ENCODE results near the gene CDR2. TPM values are rescaled to one million over a fixed set of nuclear protein-coding genes. Genes with fewer than 3 reads are reported as not detected.

CDR2 gene
- total and polyA plus RNA-seq, 2 of the 13 experiments (the other 11 are each of a cell fraction or from before 2014, with no cell fraction given): 59.0 to 78.9 TPM

- Histone ChIP-seq H3K79me2 (ENCODE audit: insufficient read depth, low read length) (no peaks in the 10 kb centered on the region), H3K4me3 (replicated peaks in 1 of 3; ENCODE audit: insufficient read depth in 1 of 3, low read depth in 2 of 3, low read length in 3 of 3) (no peak overlapping the region), H2AFZ (ENCODE audit: low read length) (no peak overlapping the region), H4K20me1 (ENCODE audit: insufficient read depth, low read length) (no peaks in the 10 kb centered on the region), H3K9me3 (ENCODE audit: low read length) (no peaks in the 10 kb centered on the region), H3K9ac (ENCODE audit: insufficient read depth, low read depth, low read length) (no peak overlapping the region), H3K4me1 (ENCODE audit: insufficient read depth, low read length) (0 out of 2 replicates have a peak, but pooled peaks cover 4% of the 10 kb centered on the region), H3K36me3 (replicated peaks in 1 of 2; ENCODE audit: control insufficient read depth in 1 of 2, insufficient read depth in 2 of 2, low read length in 2 of 2) (no peaks in the 10 kb centered on the region), H3K27ac (ENCODE audit: extremely low read length, insufficient read depth, low read length) (no peak overlapping the region), H3K4me2 (ENCODE audit: low read depth, low read length) (no peak overlapping the region), H3K27me3 (ENCODE audit: control insufficient read depth in 1 of 2, insufficient read depth in 2 of 2, low read length in 2 of 2) (no peaks in the 10 kb centered on the region)
- intact Hi-C loops (cut with micrococcal nuclease; ENCODE audit: unreplicated experiment) (no loop called here), in situ Hi-C loops (cut with HindIII; ENCODE audit: extremely low pct_ligation_motif_present, low pct_unique_long_range_greater_than_20kb) (no loop called here)
- BruUV-seq (replicated peaks): no TSS peak
- POLR2A ChIA-PET: no interaction called here
- TF ChIP-seq ADNP (CRISPR knock-in tag; IDR thresholded peaks at IDR 0.05): no peak
- TF ChIP-seq HMG20B (CRISPR knock-in tag; conservative IDR thresholded peaks at IDR 0.05): no peak
- TF ChIP-seq ZFP62 (CRISPR knock-in tag; IDR thresholded peaks at IDR 0.05): no peak
- TF ChIP-seq ZSCAN22 (CRISPR knock-in tag; IDR thresholded peaks at IDR 0.05): no peak
- no peak for TF ChIP-seq POGZ (CRISPR knock-in tag; IDR thresholded peaks at IDR 0.05)
- no peak for TF ChIP-seq CBFB (CRISPR knock-in tag; IDR thresholded peaks at IDR 0.05)
- no peak for TF ChIP-seq SPEN (CRISPR knock-in tag; IDR thresholded peaks at IDR 0.05; ENCODE audit: low read depth)
- no peak for TF ChIP-seq NBN (conservative IDR thresholded peaks at IDR 0.05)
- TF ChIP-seq ZSCAN30 (CRISPR knock-in tag; IDR thresholded peaks at IDR 0.05): no peak
- TF ChIP-seq CENPBD1 (CRISPR knock-in tag; IDR thresholded peaks at IDR 0.05; ENCODE audit: borderline replicate concordance, low read depth): no peak
- no peak for TF ChIP-seq FOXK2 (IDR thresholded peaks at IDR 0.05)
- FAIRE-seq (no peak), ATAC-seq (no peak), DNase-seq (ENCODE audit: low spot score) (no peak)
- CTCF ChIA-PET (ENCODE audit: low intra/inter-chr PET ratio, low total read pairs): no interaction called here
Measured at GRCh38 chr16:22402191-22402590, 27.8 kb upstream of the CDR2 start.

GRCh38 chr16:22400900-22401299 lies 26.5 kb upstream of the CDR2 start:
- 99% methylated on average over 3 of the region's 3 CpGs for WGBS (ENCODE audit: low lambda C conversion rate)
- H4K20me1 ChIP-seq (ENCODE audit: insufficient read depth, low read length): no peaks in the 10 kb centered on the region
- H3K27me3 ChIP-seq (ENCODE audit: control insufficient read depth in 1 of 2, insufficient read depth in 2 of 2, low read length in 2 of 2): no peaks in the 10 kb centered on the region
- 0 out of 2 replicates have a peak, but pooled peaks cover 4% of the 10 kb centered on the region for H3K4me1 ChIP-seq (ENCODE audit: insufficient read depth, low read length)
- H3K4me2 ChIP-seq (ENCODE audit: low read depth, low read length): no peak overlapping the region
- no peaks in the 10 kb centered on the region for H3K9me3 ChIP-seq (ENCODE audit: low read length)
- H3K9ac ChIP-seq (ENCODE audit: insufficient read depth, low read depth, low read length): no peak overlapping the region
- in situ Hi-C loops (cut with HindIII; ENCODE audit: extremely low pct_ligation_motif_present, low pct_unique_long_range_greater_than_20kb): no loop called here
- H3K79me2 ChIP-seq (ENCODE audit: insufficient read depth, low read length): no peaks in the 10 kb centered on the region
- no peak overlapping the region for H3K27ac ChIP-seq (ENCODE audit: extremely low read length, insufficient read depth, low read length)
- intact Hi-C loops (cut with micrococcal nuclease; ENCODE audit: unreplicated experiment): no loop called here
- DNase-seq (ENCODE audit: low spot score) (no peak), ATAC-seq (no peak), FAIRE-seq (no peak)
- BruUV-seq (replicated peaks): no TSS peak
- no peak overlapping the region for H3K4me3 ChIP-seq (replicated peaks in 1 of 3; ENCODE audit: insufficient read depth in 1 of 3, low read depth in 2 of 3, low read length in 3 of 3)
- H2AFZ ChIP-seq (ENCODE audit: low read length): no peak overlapping the region
- POLR2A ChIA-PET: no interaction called here
- H3K36me3 ChIP-seq (replicated peaks in 1 of 2; ENCODE audit: control insufficient read depth in 1 of 2, insufficient read depth in 2 of 2, low read length in 2 of 2): no peaks in the 10 kb centered on the region
- CTCF ChIA-PET (ENCODE audit: low intra/inter-chr PET ratio, low total read pairs): no interaction called here
- TF ChIP-seq ZNF670 (CRISPR knock-in tag; IDR thresholded peaks at IDR 0.05; ENCODE audit: borderline replicate concordance): no peak
- TF ChIP-seq ZNF616 (CRISPR knock-in tag; IDR thresholded peaks at IDR 0.05; ENCODE audit: low read depth): no peak
- no peak for TF ChIP-seq ZNF644 (CRISPR knock-in tag; IDR thresholded peaks at IDR 0.05; ENCODE audit: low read depth)
- no peak for TF ChIP-seq ZSCAN20 (CRISPR knock-in tag; IDR thresholded peaks at IDR 0.05; ENCODE audit: borderline replicate concordance)
- no peak for TF ChIP-seq MIER2 (CRISPR knock-in tag; IDR thresholded peaks at IDR 0.05)
- TF ChIP-seq ZNF629 (CRISPR knock-in tag; conservative IDR thresholded peaks at IDR 0.05): no peak
- no peak for TF ChIP-seq ZBTB33 (CRISPR knock-in tag; IDR thresholded peaks at IDR 0.05)
- no peak for TF ChIP-seq YY1 (IDR thresholded peaks at IDR 0.05; ENCODE audit: insufficient read depth, insufficient replicate concordance, low read depth, low read length)
- no peak for TF ChIP-seq TEAD3 (CRISPR knock-in tag; optimal IDR thresholded peaks at IDR 0.05; ENCODE audit: borderline replicate concordance)
- TF ChIP-seq RARA (CRISPR knock-in tag; IDR thresholded peaks at IDR 0.05): no peak
- TF ChIP-seq ZNF747 (CRISPR knock-in tag; IDR thresholded peaks at IDR 0.05; ENCODE audit: borderline replicate concordance): no peak
- TF ChIP-seq ZNF792 (CRISPR knock-in tag; IDR thresholded peaks at IDR 0.05): no peak

Measured in HepG2 (cell line).